GM19324 (cell line): Measurements from ENCODE around the gene CLDN14.
"Not testable (repeated sequence)": the region's sequence is repeated elsewhere in the genome, so short reads cannot be mapped to it uniquely, and the experiment has no call there.

Source experiments
- ATAC-seq: cut with Tn5 transposase; IDR thresholded peaks from one replicate; pipeline ENCODE4 v1.9.1; 2021; ENCODE audit warnings: mild to moderate bottlenecking, moderate library complexity; ENCODE audit not compliant: unreplicated experiment, low FRiP score

The CLDN14 gene

DNA sequence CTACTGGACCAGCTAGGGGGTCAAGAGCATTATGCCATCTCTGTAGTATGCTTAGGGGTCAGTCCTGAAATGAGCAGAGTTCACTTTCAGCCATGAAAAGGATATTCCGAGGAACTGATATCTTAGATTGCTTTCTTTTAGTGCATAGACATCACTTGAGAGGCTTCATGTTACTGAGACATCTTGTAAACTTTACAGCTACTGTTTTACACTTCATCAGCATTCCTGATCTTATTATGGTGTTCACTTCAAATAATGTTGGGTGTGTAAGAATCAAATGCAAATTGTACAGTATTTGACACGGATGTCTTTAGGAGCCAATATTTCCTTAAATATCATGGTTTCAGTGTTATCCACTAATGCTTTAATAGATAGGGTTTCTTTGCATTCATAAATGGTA lies 22.4 kb upstream of the CLDN14 start:
- no peak for ATAC-seq

DNA sequence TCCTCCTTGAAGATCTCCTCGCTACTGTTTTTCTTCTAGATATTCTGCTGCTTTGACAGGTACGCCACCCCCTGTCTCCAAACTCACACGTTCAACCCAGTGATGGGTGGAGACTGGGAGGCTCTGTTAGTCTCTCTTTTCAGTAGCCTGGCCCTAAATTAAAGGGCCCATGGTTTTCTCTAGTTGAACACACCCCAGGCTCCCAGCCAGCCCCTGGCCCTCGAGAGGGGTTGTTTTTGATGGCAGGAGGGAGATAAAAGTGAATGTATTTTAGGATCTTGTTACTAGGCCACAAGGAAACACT lies 21.6 kb upstream of the CLDN14 start:
- no peak for ATAC-seq

DNA sequence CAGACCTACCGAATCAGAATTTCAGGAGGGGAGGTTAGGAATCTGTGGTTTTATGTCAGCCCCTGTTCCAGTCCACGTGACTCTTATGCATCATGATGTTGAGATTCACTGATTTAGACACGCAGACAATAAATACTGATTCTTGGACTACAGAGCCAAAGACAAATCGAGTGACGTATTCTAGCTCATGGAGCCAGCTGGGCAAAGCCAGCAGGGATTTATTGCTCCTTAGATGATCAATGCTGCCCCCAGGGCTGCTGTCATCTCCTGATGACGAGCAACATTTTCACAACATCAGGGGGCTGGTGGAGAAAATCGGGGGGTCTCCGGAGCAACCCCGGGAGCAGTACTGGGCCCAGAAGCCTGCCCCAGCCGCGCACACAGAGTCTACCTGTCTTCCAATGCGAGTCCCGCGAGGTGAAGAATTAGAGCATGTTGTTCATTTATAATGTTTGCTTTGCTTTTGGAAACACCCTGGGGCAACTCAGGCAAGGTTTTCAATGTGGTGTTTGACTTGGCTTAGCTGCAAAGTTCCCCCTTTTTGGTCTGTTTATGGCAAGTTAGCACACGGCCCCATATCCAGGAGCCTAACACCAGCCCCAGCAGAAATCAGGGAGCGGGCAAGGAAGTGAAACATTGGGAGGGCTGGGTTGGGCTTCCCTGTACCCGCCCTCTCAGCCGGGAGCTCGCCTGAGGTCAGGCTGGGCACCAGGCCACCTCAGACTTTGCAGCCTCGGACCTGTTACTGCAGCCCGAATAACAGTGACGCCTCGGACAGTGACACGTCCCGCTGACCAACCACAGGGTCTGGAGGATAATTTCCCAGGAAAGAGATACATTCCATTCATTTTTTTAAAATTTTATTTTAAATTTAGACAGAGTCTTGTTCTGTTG lies 19.9 kb upstream of the CLDN14 start:
- ATAC-seq, result no peak

DNA sequence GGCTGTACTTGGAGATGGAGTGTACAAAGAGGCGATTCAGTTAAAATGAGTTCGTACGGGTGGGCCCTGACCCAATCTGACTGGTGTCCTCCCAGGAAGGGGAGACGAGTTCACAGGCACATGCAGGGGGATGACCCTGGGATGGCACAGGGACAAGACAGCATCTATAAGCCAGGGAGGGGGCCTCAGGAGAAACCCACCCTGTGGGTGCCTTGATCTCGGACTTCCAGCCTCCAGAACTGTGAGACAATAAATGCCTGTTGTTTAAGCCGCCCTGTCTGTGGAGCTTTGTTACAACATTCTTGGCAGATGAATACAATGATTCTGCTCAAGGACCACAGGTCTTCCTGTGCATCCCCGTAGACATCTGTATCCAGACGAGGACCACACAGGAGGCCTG lies 14.6 kb upstream of the CLDN14 start:
- no peak for ATAC-seq

DNA sequence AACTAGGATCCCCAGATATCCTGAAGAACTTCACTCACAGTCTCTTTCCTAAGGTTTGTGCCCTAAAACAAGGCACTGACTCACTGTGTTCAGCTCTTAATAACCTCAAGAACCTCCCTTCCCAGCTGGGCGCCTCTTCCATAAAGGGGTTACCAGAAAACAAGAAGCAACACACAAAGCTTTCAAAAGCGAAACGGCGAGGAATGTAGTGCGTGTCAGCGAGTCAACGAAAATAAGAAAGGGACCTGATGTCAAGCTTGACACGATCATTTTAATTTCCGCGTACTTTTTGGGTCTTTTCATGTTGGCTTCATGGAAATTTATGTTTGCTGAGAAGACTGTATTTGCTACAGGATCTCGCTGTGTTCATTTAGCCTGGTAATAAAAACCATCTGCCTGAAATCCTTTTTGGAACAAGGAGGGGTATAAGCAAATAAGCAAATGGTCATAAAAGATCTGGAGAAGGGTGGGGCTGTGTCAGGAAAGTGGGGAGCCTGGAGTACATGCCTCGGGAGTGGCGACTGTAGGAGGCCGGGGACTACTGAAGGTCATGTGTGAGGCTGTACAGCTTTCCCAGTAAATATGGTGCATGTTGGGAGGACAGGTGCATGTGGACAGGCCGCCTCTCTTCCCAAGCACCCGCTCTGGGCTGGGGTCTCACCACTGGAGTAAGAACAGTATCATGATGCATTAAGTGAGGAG lies 11.4 kb upstream of the CLDN14 start:
- no peak for ATAC-seq

DNA sequence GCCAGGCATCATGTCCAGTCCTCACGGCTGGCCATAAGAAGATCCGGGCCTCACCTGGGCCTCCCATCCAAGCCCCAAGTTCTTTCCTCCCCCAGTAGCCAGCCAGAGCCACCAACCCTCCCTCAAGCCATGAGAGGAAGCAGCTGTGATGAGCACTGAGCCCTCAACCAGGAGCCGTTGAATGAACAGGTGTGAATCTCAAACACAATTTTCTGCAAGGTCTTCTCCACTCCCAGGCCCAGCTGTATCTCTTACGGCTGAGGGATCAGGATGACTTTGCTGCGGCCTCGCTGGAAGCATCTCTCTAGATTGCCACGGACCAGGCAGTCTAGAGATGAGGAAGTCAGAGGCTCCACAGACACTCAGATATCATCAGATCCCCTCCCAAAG lies 9.8 kb upstream of the CLDN14 start:
- ATAC-seq, result no peak

DNA sequence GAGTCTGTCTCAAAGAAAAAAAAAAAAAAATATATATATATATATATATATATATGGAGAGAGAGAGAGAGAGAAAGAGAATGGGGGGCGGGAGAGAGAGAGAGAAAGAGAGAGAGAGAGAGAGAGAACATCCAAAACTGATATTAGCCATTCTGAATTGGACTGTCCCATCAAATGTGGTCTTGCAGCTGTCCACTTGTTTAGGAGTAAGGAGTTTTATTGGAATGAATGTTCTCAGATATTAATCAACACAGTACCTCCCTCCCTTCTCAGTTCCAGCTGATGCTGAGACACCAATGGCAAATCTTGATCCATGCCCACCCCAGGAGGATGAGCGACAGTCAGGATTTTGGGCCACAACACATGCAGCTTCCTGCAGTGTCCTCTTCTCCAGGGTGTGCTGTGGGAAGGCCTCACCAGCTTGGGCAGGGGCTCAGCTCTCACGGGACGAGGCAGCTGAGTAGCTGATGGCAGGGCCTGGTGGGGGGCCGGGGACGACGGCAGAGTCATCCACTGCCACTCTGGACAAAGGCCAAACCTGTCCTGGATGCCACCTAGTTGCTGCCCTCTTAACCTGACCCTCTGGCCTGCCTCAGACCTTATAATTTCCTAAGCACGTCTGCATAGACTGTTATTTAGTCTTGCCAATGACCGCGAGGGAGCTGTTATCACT lies 9.3 kb upstream of the CLDN14 start:
- ATAC-seq, result no peak

DNA sequence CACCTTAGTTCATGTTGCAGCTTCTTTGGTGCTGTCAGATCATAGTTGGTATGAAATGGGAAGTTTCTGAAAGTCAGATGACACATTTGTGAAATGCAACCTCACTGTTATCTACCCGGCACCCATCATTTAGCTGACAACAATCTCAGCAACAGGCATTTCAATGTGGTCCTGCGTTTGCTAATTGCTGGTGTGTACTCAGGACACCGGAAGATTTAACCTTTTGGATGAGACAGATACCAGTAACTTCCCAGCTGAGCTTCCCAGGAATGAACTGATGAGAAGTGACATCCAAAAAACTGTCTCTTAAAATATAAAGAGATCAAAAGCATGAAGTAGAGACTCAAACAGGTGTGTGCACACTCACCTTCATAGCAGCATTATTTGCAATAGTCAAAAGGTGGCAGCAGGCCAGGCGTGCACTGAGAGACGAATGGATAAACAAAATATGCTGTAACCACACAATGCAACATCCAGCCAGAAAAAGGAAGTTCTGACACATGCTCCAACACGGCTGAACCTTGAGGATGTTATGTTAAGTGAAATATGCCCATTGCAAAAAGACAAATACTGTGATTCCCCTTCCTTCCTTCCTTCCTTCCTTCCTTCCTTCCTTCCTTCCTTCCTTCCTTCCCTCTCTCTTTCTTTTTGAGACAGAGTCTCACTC lies 7.9 kb upstream of the CLDN14 start:
- no peak for ATAC-seq

DNA sequence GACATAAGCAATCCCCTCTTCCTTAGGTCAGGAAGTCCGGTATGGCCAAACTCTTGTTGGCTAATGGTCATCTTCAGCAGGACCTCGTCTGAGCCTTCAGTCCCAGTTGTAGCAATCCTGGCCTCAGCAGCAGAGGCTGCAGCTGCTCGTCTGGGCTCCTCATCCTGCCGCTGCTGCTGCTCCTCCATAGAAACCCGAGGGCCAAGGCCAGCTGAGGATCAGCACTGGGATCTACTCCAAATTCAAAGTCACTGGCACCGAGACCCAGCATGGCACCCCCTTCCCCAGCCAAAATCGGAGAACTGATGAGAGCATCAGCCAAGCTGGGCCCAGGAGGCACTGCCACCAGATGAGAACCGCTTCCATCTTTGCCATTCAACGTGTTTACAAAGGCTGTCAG lies 6.3 kb upstream of the CLDN14 start:
- ATAC-seq, result no peak

DNA sequence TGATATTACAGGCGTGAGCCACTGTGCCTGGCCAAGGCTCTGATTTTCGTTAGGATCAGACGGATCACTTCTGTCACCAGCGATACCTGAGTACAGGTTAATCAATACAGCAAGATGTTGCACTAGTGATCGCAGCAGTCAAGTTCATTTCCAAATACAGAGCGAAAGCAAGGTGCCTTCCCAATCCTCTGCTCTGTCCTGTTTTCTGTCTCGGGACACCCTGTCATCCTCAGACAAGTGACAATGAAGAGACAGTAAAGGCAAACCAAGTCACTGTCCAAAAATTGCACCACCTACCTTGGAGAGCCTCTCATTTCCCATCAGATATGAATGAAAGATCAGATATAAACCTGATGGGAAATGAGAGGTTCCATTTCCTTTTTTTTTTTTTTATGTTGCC lies 5.6 kb upstream of the CLDN14 start:
- ATAC-seq, result no peak

DNA sequence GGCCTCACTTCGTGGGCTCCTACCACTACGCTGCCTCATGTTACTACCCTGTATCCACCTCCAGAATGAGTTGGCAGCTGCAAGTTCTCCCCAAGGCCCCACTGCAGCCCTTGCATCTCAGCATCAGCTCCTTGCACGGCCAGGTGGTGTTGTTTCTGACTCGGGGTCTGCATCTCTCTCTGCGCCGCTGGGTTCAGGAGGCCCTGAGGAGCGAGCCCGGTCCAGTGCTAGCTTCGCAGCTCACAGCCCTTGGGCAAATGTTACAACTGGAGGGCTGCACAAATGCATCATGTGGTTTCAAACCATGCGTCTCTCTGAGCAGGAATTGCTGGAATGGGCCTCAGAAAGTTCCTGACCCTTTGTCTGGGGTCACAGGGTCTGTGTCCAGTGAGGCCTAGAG lies 3.2 kb upstream of the CLDN14 start:
- ATAC-seq, result no peak

DNA sequence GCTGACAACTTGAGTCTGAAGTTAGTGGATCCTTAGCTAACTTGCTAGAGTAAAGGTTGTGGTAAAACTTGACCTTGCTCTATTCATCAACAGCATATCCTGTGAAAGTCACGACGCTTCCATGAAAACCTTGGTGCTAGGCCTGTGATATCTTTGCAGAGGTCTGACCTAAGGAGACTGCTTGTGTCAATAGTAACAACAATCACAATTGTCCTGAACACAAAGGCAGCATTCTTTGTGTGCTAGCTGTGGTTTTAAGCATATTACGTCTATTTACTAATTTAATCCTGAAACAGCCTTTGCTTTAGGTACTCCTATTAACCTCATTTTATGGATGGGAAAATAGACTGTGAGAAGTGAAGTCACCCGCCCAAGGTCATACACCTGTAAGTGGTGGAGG lies 2.8 kb upstream of the CLDN14 start:
- ATAC-seq, result no peak

DNA sequence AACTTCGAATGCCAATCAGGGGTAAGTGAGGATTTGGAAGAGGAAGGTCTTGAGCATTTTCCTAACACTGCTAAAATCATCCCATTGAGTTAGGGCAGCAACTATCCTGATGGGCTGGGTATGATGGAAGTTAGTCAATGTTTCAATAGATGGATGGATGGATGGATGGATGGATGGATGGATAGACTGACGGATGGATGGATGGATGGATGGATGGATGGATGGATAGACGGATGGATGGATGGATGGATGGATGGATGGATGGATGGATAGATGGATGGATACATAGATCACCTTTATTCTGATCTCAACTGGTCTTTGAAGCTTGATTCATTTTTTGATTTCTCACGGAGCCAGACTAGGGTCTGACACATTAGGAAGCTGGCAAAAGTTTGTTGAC lies 2.3 kb upstream of the CLDN14 start:
- no peak for ATAC-seq

DNA sequence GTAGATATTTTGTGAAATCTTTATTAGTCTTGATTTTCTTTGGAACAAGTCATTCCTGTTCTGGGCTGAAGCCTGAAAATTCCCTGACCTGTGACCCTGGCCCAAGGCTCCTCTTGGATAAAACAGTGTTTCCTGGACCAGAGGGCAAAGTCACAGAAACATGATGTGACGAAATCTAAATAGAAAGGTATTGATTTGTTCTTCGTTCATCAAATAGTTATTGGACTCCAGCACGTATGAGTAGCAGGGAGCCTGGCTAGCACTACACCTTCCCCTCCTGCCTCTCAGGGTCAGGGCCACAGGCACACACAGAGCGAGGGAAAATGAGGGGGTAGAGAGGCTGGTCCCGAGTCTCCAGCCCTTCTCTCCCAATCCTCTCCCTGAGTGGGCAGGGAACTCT lies 1.7 kb upstream of the CLDN14 start:
- no peak for ATAC-seq

DNA sequence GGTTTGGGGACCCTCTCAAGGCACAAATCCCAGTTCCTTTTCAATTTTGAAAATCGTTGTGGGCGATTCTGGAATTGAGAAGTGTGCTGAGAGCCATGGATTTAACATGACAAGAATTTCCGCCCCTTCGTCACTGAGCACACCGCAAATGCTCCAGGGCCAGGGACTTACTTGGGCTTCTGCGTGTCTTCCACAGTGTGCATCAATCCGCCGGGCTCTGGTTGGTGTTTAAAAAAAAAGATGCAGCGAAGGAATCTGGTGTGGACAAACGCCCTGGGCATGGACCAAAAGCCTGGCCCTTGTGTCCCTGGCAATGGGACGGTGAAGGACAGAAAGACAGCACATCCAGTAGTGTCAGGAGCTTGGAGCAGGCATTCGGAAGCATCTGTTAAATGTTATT lies 696 bp upstream of the CLDN14 start:
- ATAC-seq, result no peak

DNA sequence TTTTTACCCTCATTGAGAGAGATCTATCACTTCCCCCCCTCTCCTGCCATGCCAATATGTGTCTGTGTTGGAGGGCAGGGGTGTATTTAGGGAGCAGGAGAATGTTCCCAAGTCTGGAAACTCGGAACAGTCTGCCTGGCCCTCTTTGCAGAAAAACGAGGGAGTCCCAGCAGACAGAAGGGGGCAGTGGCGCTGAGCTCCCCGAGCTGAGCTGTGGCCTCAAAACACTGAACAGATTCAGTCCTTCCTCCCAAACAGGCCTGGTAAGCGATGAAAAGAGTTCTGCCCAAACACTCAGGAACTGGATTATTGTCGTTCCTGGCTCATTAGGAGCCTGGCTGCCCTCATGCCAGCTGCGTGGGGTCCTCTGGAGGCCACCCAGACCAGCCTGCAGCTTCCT lies 981 bp downstream of the CLDN14 start:
- ATAC-seq, result no peak

DNA sequence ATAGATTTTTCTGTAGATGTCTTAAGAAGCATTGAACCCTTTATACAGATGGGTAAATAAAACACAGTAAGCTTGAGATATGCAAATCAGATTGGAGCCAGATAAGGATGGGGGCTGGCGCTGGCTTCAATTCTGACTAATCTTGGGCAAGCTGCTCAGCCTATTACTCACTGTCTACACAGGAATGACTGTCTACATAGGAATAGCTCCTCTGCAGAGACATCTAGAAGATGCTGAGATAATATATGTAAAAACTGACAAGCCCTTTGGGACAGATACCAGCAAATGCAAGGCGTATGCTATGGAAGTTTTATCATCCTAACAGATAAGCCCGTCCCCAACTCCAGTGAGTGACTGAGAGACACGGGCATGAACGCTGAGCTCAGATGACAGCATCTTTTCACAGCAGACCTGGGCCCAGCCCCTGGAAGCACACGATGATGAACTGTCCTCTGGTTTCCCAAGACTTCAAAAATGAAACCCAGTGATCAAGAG lies 1.7 kb downstream of the CLDN14 start:
- ATAC-seq, result no peak

DNA sequence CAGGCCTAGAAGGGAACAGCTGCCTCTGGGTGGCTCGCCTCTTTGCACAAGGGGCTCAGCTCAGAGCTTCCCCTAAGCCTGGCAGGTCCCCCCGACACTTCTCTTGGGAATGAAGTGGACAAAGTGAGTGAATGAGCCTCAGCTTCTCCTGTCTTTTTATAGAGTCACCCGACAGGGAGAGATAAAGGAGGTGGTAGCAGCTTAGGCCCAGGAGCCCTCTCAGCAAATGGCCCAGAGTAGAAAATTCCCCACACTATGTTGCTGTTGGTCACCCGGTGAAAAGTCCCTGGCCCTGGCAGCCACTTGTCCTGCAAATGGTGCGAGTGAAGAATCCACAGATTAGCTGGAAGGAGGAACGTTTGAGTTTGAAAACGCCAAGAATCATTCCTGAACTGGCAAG lies 2.4 kb downstream of the CLDN14 start:
- ATAC-seq, result no peak

DNA sequence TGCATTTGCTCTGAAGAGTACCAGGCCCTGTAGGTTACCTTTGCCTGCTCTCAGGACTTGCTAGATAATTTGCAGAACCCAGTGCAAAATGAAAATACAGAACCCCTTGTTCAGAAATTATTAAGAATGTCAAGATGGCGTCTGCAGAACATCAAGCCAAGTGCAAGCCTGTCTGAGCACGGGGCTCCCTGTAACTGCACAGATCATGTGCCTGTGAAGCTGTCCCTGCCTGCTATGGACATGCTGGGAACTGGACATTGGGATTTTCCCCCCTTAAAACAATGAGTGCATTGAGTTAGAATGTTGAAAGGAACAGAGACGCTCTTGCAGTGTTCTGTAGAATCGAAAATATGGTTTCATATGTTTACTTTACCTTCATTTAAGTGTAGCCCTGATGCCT lies 2.9 kb downstream of the CLDN14 start:
- ATAC-seq, result no peak

DNA sequence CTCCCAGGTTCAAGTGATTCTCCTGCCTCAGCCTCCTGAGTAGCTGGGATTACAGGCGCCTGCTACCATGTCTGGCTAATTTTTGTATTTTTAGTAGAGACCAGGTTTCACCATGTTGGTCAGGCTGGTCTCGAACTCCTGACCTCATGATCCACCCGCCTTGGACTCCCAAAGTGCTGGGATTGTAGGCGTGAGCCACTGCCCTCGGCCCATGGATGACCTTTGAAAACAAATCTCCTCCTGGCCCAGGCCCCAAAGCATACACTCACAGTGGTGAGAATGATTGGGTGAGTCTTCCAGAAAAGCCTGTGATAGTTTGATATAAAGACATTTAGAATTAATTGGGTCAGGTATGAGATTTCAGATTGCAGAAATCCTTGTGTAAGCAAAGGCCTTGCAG lies 3.4 kb downstream of the CLDN14 start:
- ATAC-seq, result not testable (repeated sequence)

DNA sequence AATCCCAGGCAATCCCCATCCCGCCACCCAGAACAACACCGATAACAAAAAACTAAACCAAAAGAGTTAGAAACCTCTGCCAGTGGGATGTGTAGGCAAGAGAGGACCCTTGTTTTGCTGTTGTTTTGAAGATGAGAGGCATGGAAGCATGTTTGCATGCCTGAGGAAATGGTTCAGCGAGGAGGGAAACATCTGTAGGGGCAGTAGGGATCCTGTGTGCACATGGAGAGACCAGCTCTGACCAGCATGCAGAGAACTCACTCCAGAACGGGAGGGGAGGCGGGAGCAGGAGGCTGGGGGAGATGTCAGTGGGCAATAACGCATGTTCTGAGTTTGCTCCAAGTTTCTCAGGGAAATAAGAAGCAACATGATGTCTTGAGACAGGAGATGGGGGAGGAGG lies 5.3 kb downstream of the CLDN14 start:
- no peak for ATAC-seq
